SK-N-MC (cell line): Measurements from ENCODE around the gene REL.

Experiments
- EZH2 ChIP-seq: fragments of 200-600 bp; sonication (generic); IDR thresholded peaks from one replicate; pipeline ENCODE4 v1.6.1; 2017; ENCODE audit warnings: antibody characterized with exemption
- POLR2AphosphoS5 ChIP-seq: IDR thresholded peaks from 2 replicates; pipeline ENCODE4 v1.6.1; 2012; ENCODE audit warnings: mild to moderate bottlenecking, low read depth, low read length, borderline replicate concordance

- TF ChIP-seq EZH2 (no peak), POLR2AphosphoS5 (no peak)
These were observed 32.2 kb upstream of the REL start for GRCh38 chr2:60849187-60849586.
